ENCODE results near the gene BCAS3. TPM values are rescaled to one million over a fixed set of nuclear protein-coding genes. Genes with fewer than 3 reads are reported as not detected.

The BCAS3 gene
- total RNA-seq, 1 donor from 2014 or later, result 19.0 TPM

DNA sequence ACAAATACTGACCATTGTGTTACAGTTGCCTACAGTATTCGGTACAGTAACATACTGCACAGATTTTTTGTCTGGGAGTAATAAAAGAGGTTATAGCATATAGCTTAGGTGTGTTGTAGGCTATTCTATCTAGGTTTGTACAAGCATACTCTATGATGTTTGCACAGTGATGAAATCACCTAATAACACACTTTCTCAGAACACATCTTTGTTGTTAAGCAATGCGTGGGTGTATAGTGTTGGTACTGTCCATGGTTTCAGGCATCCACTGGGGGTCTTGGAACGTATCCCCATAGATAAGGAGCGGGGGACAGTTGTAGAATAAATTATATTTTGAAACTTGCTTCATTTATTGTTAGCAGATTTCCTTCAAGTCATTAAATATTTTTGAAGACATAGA, 428.7 kb downstream of the BCAS3 start:
- intact Hi-C loops (cut with micrococcal nuclease), result no loop called here

GRCh38 chr17:61116577-61116976, 438.9 kb downstream of the BCAS3 start:
- intact Hi-C loops (cut with micrococcal nuclease), result no loop called here

- intact Hi-C loops (cut with micrococcal nuclease), result no loop called here
Observed at GRCh38 chr17:61117983-61118382, 440.3 kb downstream of the BCAS3 start.

DNA sequence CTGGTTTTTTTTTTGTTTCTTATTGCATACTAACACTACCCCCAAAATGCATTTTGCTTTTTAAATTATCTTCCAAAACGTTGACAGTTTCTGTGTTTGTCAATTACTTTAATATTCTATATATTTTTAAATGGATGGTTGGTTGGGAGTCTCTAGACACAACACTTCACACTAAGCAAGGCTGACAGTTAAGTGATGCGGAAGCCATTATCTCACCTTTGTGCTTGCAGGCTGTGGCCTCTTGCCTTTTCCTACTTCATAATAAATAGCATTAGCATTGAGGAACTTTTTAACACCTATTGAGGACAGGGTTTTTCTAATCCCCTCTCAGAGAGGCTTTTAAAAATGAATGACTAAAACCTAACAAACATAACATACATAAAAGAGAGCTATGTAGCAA, 441.2 kb downstream of the BCAS3 start:
- intact Hi-C loops (cut with micrococcal nuclease), result no loop called here

GRCh38 chr17:61122326-61122913, 444.8 kb downstream of the BCAS3 start:
- intact Hi-C loops (cut with micrococcal nuclease), result no loop called here

DNA sequence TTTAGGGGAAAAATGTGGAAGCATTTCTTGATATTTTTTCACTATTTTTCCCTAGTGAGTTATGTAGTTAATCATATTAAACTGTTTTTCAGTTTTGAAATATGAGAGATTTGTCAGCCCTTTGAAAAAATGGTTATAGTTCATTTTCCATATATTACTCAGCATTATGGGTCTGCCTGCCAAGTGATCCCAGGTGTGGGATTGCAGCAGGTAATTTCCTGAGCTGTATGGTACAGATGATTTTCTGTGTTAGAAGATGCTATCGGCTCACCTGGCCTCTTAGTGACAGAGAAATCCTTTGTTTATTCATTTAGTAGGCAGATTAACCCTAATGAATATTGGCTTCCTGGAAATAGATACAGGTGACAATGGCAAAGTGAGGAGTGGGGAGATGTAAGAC, 446.9 kb downstream of the BCAS3 start:
- intact Hi-C loops (cut with micrococcal nuclease), result no loop called here

- intact Hi-C loops (cut with micrococcal nuclease), result no loop called here
Observed at GRCh38 chr17:61126473-61127249, 449.0 kb downstream of the BCAS3 start.

DNA sequence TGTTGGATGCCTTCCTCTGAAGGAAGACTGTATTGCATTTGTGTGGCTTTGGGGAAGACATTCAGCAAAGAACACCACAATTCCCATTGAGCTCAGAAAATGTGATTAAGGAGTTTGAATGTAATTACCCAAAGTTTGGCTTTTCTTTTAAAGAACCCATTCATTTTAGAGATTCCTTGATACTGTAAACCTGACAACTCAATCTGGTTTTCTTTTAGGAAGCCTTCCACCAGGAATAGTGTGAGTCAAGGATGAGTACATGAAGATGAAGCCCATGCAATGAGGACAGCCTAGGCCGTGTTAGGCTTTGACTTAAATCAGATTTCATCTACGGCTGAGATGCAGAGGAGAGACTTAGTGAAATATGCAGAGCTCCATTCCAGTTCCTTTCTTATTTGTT, 450.3 kb downstream of the BCAS3 start:
- intact Hi-C loops (cut with micrococcal nuclease), result no loop called here

DNA sequence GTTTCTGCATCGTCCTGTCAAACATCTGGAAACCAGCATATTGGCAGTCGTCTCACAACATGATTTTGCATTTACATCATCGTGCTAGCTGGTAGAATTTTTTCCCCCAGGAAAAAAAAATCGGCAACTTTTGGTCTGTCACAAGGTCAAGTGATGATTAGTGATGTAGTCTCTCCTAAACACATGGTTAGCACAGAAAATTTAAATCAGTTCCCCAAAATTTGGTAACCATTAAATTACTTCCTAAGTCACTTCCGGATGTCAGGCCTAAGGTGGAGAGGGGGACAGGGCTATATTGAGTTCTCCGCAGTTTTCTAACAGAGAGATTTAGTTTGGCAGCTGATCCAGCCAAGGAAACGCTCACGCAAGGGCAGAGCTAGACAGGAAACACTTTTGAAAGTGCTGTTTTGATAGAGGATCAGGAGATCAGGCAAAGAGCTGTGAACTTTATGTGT, 451.0 kb downstream of the BCAS3 start:
- intact Hi-C loops (cut with micrococcal nuclease), result no loop called here

DNA sequence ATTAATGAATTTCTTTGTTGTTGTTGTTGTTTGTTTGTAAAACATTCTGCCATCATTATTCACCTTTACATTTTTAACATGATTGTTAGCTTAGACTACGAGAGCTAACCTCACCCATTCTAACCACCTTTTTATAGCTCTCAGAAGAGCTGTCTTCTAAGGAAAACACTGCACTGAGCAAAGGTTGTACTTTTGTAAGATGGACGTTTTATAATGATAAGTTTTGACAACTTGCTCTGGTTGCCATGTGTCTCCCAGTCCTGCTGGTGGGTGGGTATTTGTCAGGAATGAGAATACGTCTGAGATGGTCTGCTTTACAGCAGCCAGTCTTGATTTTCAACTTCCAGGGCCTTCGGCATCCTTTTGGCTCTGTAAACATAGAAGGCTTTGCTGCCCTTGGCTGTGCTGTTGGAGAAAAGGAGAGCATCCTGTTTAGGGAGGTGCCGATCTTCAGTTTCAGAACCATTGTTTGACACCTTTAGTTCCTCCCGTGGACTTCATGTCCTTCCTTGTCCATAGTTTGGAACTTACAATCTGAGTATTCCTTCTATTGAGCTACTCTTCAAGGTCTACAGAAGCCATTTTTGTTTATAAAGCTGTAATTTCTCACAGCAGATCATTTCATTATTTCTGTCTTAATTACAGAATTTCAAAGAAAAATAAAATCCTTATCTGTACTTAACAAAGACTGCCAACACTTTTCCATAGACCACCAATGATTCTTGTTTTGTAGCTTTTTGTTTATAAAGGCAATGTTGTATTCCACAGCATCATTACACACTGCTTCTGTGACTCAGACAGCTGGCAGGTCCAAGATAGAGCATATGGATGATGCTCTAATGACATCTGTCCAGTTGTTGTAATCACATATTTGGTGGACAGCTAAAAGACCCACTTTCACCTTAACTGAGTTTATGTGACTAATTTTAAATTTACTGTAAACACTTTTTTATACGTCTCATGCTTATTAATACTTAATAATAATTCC, 451.9 kb downstream of the BCAS3 start:
- intact Hi-C loops (cut with micrococcal nuclease), result loop anchor here (10.0 kb wide), 1 partner anchor 105 kb away; no protein-coding TSS in a partner anchor

- intact Hi-C loops (cut with micrococcal nuclease), result loop anchor here (10.0 kb wide), 1 partner anchor 106 kb away; no protein-coding TSS in a partner anchor
Observed at GRCh38 chr17:61130330-61130729, 452.7 kb downstream of the BCAS3 start.

GRCh38 chr17:61131585-61131984, 453.9 kb downstream of the BCAS3 start:
- intact Hi-C loops (cut with micrococcal nuclease), result loop anchor here (10.0 kb wide), 1 partner anchor 107 kb away; no protein-coding TSS in a partner anchor

GRCh38 chr17:61132524-61132923, 454.9 kb downstream of the BCAS3 start:
- intact Hi-C loops (cut with micrococcal nuclease), result loop anchor here (10.0 kb wide), 1 partner anchor 108 kb away; no protein-coding TSS in a partner anchor

DNA sequence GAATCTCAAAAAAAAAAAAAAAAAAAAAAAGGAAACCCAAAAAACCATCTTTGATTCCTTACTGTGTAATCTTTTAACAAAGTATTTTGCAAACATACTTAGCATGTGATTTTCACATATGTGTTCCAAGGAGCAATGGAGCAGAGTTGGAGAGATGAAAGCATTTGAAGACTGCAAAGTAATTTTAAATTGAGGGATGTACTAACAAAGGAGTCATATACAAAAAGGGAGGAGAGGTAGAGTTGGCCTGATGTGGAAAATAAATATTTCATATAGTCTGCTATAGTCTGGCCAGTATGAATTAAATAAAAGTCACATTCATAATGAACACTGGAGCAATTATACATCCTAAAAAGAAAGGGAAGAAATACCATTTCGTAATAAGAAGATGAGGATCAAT, 456.2 kb downstream of the BCAS3 start:
- intact Hi-C loops (cut with micrococcal nuclease), result loop anchor here (10.0 kb wide), 1 partner anchor 109 kb away; no protein-coding TSS in a partner anchor

DNA sequence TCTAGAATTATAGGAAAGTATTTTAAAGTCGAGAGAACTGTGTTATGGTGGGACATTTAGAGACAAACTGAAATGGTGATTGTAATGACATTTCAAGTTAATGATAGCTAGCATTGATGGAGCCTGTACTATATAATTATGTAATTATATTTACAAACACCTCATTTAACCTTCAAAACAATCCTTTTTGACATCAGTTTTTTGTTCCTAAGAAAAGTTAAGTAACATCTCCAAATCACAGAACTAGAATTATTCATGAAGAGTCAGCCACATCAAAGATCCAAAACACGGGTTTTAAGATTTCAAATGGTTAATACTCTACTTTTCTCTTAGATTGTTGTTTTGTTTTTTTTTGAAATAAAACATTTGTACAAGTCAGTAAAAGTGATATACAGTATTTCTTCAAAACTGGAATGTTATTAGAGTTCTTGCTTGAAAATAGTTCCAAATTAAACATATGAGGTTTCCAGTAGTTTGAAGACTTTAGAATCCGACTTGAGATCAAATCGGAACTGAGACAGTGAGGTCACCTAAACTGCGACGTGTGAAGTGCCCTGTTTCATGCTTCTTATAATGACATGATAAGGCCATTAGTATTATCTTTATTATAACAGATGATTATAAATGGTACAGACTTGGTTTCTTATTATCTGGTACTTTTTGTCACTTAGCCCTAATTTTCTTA, 457.0 kb downstream of the BCAS3 start:
- intact Hi-C loops (cut with micrococcal nuclease), result loop anchor here (10.0 kb wide), 1 partner anchor 110 kb away; no protein-coding TSS in a partner anchor

DNA sequence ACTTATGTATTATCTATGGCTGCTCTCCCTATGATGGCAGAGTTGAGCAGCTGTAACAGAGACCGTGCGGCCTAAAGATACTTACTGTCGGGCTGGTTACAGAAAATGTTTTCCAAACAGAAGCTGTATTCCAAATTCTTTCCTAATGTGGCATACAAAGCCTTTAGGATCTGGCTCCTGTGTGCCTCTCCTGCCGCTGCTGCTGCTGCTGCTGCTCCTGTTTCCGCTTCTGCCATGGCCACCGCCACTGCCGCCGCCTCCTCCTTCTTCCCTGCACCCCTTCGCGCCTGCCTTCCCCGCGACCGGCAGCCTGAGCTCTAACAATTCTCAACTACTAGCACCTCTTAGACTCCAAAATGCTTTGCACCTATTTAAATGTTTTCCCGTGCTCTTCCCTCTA, 458.1 kb downstream of the BCAS3 start:
- intact Hi-C loops (cut with micrococcal nuclease), result loop anchor here (10.0 kb wide), 1 partner anchor 111 kb away; no protein-coding TSS in a partner anchor

GRCh38 chr17:61136296-61136695, 458.6 kb downstream of the BCAS3 start:
- intact Hi-C loops (cut with micrococcal nuclease), result loop anchor here (10.0 kb wide), 1 partner anchor 111 kb away; no protein-coding TSS in a partner anchor

- intact Hi-C loops (cut with micrococcal nuclease), result loop anchor here (1.0 to 10.0 kb wide), 3 partner anchors 82 to 114 kb away; no protein-coding TSS in a partner anchor
Observed at GRCh38 chr17:61139219-61139618, 461.6 kb downstream of the BCAS3 start.

GRCh38 chr17:61140081-61140786, 462.6 kb downstream of the BCAS3 start:
- intact Hi-C loops (cut with micrococcal nuclease), result no loop called here

DNA sequence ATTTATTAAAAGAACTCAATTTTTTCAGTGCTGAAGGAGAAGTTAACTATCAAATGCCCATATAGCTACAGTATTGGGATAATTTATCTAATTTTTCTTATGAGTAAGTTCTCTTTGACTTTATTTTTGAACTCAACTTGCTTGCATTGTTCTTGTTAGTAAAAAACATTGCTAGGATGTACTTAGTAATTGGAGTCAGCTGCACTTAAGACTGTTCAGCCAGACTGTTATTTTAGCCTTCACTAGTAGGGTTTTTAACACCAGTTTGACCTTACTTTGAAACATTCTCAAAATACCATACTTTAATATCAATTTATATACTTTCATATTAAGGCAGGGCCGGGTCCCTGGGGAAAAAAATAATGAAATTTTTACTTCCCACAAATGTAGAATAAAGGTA, 465.4 kb downstream of the BCAS3 start:
- intact Hi-C loops (cut with micrococcal nuclease), result no loop called here

All from T-helper 1 cell treated with Interleukin-12 subunit alpha and Interleukin-12 subunit beta and Interleukin-4 antibody, amounts not matched to agents 30 ng/mL and 1 ng/mL, for 36 hours (primary cell).